GM12878 (cell line): ENCODE measurements around the gene AFF1. TPM values are rescaled to one million over a fixed set of nuclear protein-coding genes. Genes with fewer than 3 reads are reported as not detected.

Experiments used
- ATAC-seq: fragments of 200-7000 bp; cut with Tn5 transposase; 3 replicates; pipeline ENCODE4 v1.9.1; 2020; ENCODE audit warnings: mild to moderate bottlenecking, moderate library complexity
- BruUV-seq: library from RNA; stranded (reverse); fragments of 400-500 nt; replicated peaks from 2 replicates; lab custom pipeline; 2021; lab: Mats Ljungman, UMichigan
- CTCF ChIA-PET: fragments of 300-600 bp; sonication (Branson Sonifier 250); formaldehyde crosslinking; extraction: SDS; loops from one replicate; lab custom pipeline; 2021; ENCODE audit warnings: inconsistent platforms; lab: Yijun Ruan, JAX
- POLR2A ChIA-PET: fragments of 350-600 bp; formaldehyde crosslinking; extraction: SDS; loops from one replicate; lab custom pipeline; 2021; ENCODE audit warnings: inconsistent platforms; lab: Charles Lee
- RAD21 ChIA-PET: fragments of 300-600 bp; sonication (Branson Sonifier 250); formaldehyde crosslinking; loops from one replicate; lab custom pipeline; 2023; ENCODE audit warnings: antibody characterized with exemption; ENCODE audit not compliant: unreplicated experiment; lab: Charles Lee
- SMC1A ChIA-PET: fragments of 300-600 bp; sonication (Branson Sonifier 250); formaldehyde crosslinking; loops from one replicate; lab custom pipeline; 2023; ENCODE audit not compliant: unreplicated experiment, uncharacterized antibody; lab: Charles Lee
- DNase-seq: peaks from one replicate; pipeline ENCODE4 v3.0.0-alpha.2; 2011; ENCODE audit warnings: low read depth, low spot score
- FAIRE-seq: peaks from 3 replicates; lab custom pipeline; 2011; peaks lifted over from hg19 to GRCh38; lab: Jason Lieb, UNC
- H2AFZ ChIP-seq: 2 replicates; pipeline ENCODE4 v1.6.0; 2011; ENCODE audit warnings: low read depth, low read length, control low read depth; ENCODE audit not compliant: control insufficient read depth
- H3K27ac ChIP-seq: 2 replicates; pipeline ENCODE4 v1.5.1; 2011; ENCODE audit warnings: control low read depth; ENCODE audit not compliant: control insufficient read depth, insufficient read depth
- H3K27me3 ChIP-seq, 2 experiments: replicated peaks in 1 of 2; 2 replicates each; pipeline versions ENCODE4 v1.6.0 to v1.6.1; 2011; ENCODE audit warnings: low read length in 1 of 2; ENCODE audit not compliant: control insufficient read depth in 2 of 2, insufficient read depth in 2 of 2
- H3K36me3 ChIP-seq, 2 experiments: 2 replicates each; pipeline ENCODE4 v1.5.1; 2011; ENCODE audit warnings: low read length in 1 of 2; ENCODE audit not compliant: control insufficient read depth in 2 of 2, insufficient read depth in 2 of 2
- H3K4me1 ChIP-seq: 2 replicates; pipeline ENCODE4 v1.6.1; 2011; ENCODE audit warnings: mild to moderate bottlenecking, low read length, moderate library complexity, mixed read lengths; ENCODE audit not compliant: control insufficient read depth, insufficient read depth
- H3K4me2 ChIP-seq: 2 replicates; pipeline ENCODE4 v1.6.0; 2011; ENCODE audit warnings: control low read depth; ENCODE audit not compliant: control insufficient read depth, insufficient read depth
- H3K4me3 ChIP-seq: fragments of 200-600 bp; sonication (generic); 2 replicates; pipeline ENCODE4 v1.5.1; 2016
- H3K79me2 ChIP-seq: 2 replicates; pipeline ENCODE4 v1.6.0; 2011; ENCODE audit warnings: low read length; ENCODE audit not compliant: control insufficient read depth, insufficient read depth
- H3K9ac ChIP-seq: 2 replicates; pipeline ENCODE4 v1.8.0; 2011; ENCODE audit warnings: low read length, control low read depth, mixed read lengths; ENCODE audit not compliant: control insufficient read depth, insufficient read depth
- H3K9me3 ChIP-seq: replicated peaks from 3 replicates; pipeline ENCODE4 v1.5.1; 2011; ENCODE audit warnings: mild to moderate bottlenecking, low read length; ENCODE audit not compliant: control insufficient read depth, insufficient read depth
- H4K20me1 ChIP-seq: 2 replicates; pipeline ENCODE4 v1.6.0; 2011; ENCODE audit not compliant: control insufficient read depth, insufficient read depth
- BCL11A ChIP-seq: IDR thresholded peaks from 2 replicates; pipeline ENCODE4 v1.6.1; 2011; ENCODE audit warnings: low read depth, low read length
- CBX3 ChIP-seq: fragments of 200-600 bp; sonication (generic); IDR thresholded peaks from 2 replicates; pipeline ENCODE4 v1.6.1; 2016; ENCODE audit warnings: low read depth, borderline replicate concordance
- EED ChIP-seq: sonication (generic); IDR thresholded peaks from 2 replicates; pipeline ENCODE4 v1.6.1; 2016; ENCODE audit warnings: antibody characterized with exemption, low read depth
- EGR1 ChIP-seq, 2 experiments: IDR thresholded peaks; 1 replicate in 1 of 2; 2 replicates in 1 of 2; pipeline ENCODE4 v1.6.1; 2011 to 2012; ENCODE audit warnings: low read depth in 2 of 2, low read length in 2 of 2, borderline replicate concordance in 1 of 2, mild to moderate bottlenecking in 1 of 2, moderate library complexity in 1 of 2
- KLF5 ChIP-seq: fragments of 450-650 bp; IDR thresholded peaks from 2 replicates; pipeline ENCODE4 v1.6.1; 2014; ENCODE audit warnings: mild to moderate bottlenecking; ENCODE audit not compliant: partially characterized antibody
- NRF1 ChIP-seq: conservative IDR thresholded peaks from 2 replicates; pipeline ENCODE4 v1.6.1; 2011; ENCODE audit warnings: mild to moderate bottlenecking, low read depth, low read length, improper control_type of control experiment
- SREBF1 ChIP-seq: IDR thresholded peaks from 2 replicates; pipeline ENCODE4 v1.6.1; 2012; ENCODE audit warnings: mild to moderate bottlenecking, low read length
- SRF ChIP-seq, 2 experiments: IDR thresholded peaks; 2 replicates each; pipeline ENCODE4 v1.6.1; 2011; ENCODE audit warnings: low read depth in 2 of 2, low read length in 2 of 2, mild to moderate bottlenecking in 1 of 2, moderate library complexity in 1 of 2
- WGBS: methylation state at CpG from one replicate; pipeline ENCODE4 v1.1.6; 2016; ENCODE audit warnings: low lambda C conversion rate; ENCODE audit not compliant: insufficient replicate concordance, insufficient coverage; ENCODE audit errors: missing lambda C conversion rate; 5-methylcytosine and 5-hydroxymethylcytosine counted together
- in situ Hi-C: fragments of 300-500 bp; cut with MboI; formaldehyde crosslinking; loops from 9 replicates; pipeline ENCODE4 v1.14.3; 2018; ENCODE audit warnings: mixed read lengths
- intact Hi-C: fragments of 100-400 bp; cut with micrococcal nuclease; formaldehyde crosslinking; loops from one replicate; pipeline ENCODE4 v1.14.2; 2022; ENCODE audit not compliant: unreplicated experiment
- polyA plus RNA-seq, 11 experiments: library from polyadenylated mRNA; depleted of rRNA in 4 of 11; unstranded in 6 of 11; stranded (reverse) in 5 of 11; fragments of >200 nt; fragmentation: Nextera tagmentation in 4 of 11; fragmentation: Illumina TruSeq in 1 of 11; extraction: Ambion mirVana in 4 of 11; extraction: Trizol in 1 of 11; gene quantifications; 1 replicate in 1 of 11; 2 replicates in 10 of 11; pipeline versions ENCODE4 v1.2.1 to v1.2.3, GENCODE V29; 2011 to 2016; ENCODE audit warnings: inconsistent platforms in 2 of 11, missing spikeins in 2 of 11, low read depth in 1 of 11
- total RNA-seq, 4 experiments: library from RNA; depleted of rRNA in 3 of 4; stranded (reverse); fragments of >200 nt in 3 of 4; fragmentation: Illumina TruSeq in 1 of 4; extraction: Trizol in 1 of 4; gene quantifications; 2 replicates each; pipeline versions ENCODE4 v1.2.1 to v1.2.3, GENCODE V29; 2013 to 2021
- TF ChIP-seq, protein P1 (sequence below): fragments of 450-650 bp; IDR thresholded peaks from 2 replicates; pipeline ENCODE4 v1.6.1; 2016; ENCODE audit warnings: mild to moderate bottlenecking
- TF ChIP-seq, protein P2 (sequence below): IDR thresholded peaks from 2 replicates; pipeline ENCODE4 v1.6.1; 2011; ENCODE audit warnings: borderline replicate concordance, low read depth, mild to moderate bottlenecking, moderate library complexity, mixed read lengths, low read length; ENCODE audit not compliant: insufficient read depth; ENCODE audit errors: extremely low read length

AFF1 gene
- total and polyA plus RNA-seq, 10 of the 15 experiments (the other 5 are each of a cell fraction or from before 2014, with no cell fraction given), result 3.5 to 56.1 (median 21.5) TPM

DNA sequence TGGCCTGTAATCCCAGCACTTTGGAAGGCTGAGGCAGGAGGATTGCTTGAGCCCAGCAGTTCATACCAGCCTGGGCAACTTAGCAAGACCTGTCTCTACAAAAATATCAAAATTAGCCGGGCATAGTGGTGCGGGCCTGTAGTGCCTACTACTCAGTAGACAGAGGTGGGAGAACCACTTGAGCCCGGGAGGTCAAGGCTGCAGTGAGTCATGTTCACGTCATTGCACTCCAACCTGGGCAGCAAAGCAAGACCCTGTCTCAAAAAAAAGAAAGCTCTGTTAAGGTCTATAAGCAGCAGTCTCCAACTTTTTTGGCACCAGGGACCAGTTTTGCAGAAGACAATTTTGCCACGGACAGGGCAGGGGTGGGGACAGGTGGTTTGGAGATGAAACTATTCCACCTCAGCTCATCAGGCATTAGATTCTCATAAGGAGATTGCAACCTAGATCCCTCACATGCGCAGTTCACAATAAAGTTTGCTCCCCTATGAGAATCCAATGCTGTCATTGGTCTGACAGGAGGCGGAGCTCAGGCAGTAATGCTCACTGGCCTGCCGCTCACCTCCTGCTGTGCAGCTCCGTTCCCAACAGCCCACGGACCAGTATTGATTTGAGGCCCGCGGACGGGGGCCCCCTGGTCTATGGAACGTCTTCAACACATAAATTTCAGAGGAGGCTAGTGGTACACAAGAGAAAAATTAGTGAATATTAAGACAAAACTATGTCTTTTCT lies 217.7 kb downstream of the AFF1 start:
- no peak for ATAC-seq
- Histone ChIP-seq H3K79me2 (no peaks in the 10 kb centered on the region), H3K27me3 (no peaks in the 10 kb centered on the region), H3K4me2 (no peak overlapping the region), H3K36me3 (no peaks in the 10 kb centered on the region), H3K9ac (no peak overlapping the region), H3K27ac (no peak overlapping the region), H3K4me3 (no peak overlapping the region), H2AFZ (no peak overlapping the region), H4K20me1 (no peaks in the 10 kb centered on the region), H3K4me1 (no peaks in the 10 kb centered on the region), H3K9me3 (no peaks in the 10 kb centered on the region)
- ChIA-PET CTCF (interaction anchor here (0.5 to 5.2 kb wide), 13 partner anchors 13 to 273 kb away, joined by 3 to 130 read pairs (median 5); no protein-coding TSS in a partner anchor), RAD21 (interaction anchor here (1.2 to 4.0 kb wide), 3 partner anchors 83 to 313 kb away, joined by 3 to 61 read pairs (median 40); no protein-coding TSS in a partner anchor), SMC1A (interaction anchor here (1.0 to 4.7 kb wide), 7 partner anchors 61 to 238 kb away, joined by 3 to 79 read pairs (median 11); partner anchors contain the start of genes HSD17B11 and KLHL8), POLR2A (no interaction called here)
- no TSS peak for BruUV-seq
- no peak for DNase-seq
- intact Hi-C loops (no loop called here), in situ Hi-C loops (loop anchor here (25.0 kb wide), 1 partner anchor 685 kb away; the partner anchor contains the start of gene MEPE)
- 90% methylated on average over 14 of the region's 14 CpGs for WGBS
- no peak for TF ChIP-seq EED
- no peak for TF ChIP-seq SREBF1
- TF ChIP-seq NRF1, result no peak
- TF ChIP-seq, protein P1, sequence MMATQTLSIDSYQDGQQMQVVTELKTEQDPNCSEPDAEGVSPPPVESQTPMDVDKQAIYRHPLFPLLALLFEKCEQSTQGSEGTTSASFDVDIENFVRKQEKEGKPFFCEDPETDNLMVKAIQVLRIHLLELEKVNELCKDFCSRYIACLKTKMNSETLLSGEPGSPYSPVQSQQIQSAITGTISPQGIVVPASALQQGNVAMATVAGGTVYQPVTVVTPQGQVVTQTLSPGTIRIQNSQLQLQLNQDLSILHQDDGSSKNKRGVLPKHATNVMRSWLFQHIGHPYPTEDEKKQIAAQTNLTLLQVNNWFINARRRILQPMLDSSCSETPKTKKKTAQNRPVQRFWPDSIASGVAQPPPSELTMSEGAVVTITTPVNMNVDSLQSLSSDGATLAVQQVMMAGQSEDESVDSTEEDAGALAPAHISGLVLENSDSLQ, result no peak
- TF ChIP-seq CBX3, result no peak
- no peak for TF ChIP-seq EGR1 (IDR thresholded peaks at IDR 0.05; ENCODE audit: borderline replicate concordance in 1 of 2, low read depth in 2 of 2, low read length in 2 of 2)
- TF ChIP-seq, protein P2, sequence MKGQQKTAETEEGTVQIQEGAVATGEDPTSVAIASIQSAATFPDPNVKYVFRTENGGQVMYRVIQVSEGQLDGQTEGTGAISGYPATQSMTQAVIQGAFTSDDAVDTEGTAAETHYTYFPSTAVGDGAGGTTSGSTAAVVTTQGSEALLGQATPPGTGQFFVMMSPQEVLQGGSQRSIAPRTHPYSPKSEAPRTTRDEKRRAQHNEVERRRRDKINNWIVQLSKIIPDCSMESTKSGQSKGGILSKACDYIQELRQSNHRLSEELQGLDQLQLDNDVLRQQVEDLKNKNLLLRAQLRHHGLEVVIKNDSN, result no peak
- no peak for TF ChIP-seq SRF (IDR thresholded peaks at IDR 0.05; ENCODE audit: low read depth in 2 of 2, low read length in 2 of 2)
- no peak for TF ChIP-seq BCL11A
- TF ChIP-seq KLF5, result no peak
- no peak for FAIRE-seq
